ENCODE data around the gene TRH. TPM values are rescaled to one million over a fixed set of nuclear protein-coding genes. Genes with fewer than 3 reads are reported as not detected.
"Not testable (repeated sequence)": the region's sequence is repeated elsewhere in the genome, so short reads cannot be mapped to it uniquely, and the experiment has no call there.

TRH gene
- total RNA-seq, 1 donor from 2014 or later, result not detected

DNA sequence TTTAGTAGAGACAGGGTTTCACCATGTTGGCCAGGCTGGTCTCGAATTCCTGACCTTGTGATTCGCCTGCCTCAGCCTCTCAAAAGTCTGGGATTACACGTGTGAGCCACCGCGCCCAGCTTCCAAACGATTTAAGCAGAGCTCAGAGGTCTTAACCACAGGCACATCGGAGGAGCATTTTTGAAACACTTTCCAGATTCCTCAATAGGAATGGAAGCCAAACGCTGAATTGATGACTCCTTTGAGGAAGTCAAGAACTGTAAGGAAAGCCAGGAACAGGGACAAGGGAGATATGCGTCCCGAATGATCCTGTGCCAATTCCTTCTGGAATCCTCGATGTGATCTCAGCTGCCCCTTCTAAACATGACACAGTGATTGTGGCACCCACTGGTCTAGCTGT lies 40.0 kb downstream of the TRH start:
- Mint-ChIP-seq H3K27me3 (peaks cover 13% of the 10 kb centered on the region), H3K9me3 (no peaks in the 10 kb centered on the region), H3K27ac (no peak overlapping the region), H3K4me1 (no peaks in the 10 kb centered on the region), H3K36me3 (ENCODE audit: low read depth) (no peaks in the 10 kb centered on the region), H3K4me3 (no peak overlapping the region)
- no peak for TF ChIP-seq CTCF (IDR thresholded peaks at IDR 0.05)
- intact Hi-C loops (cut with micrococcal nuclease), result no loop called here
- no peak for DNase-seq
- ChIA-PET CTCF (no interaction called here), POLR2A (no interaction called here)
- ATAC-seq (ENCODE audit: low read depth), result no peak

GRCh38 chr3:130017661-130018060 lies 43.1 kb downstream of the TRH start:
- H3K27ac Mint-ChIP-seq; ATAC-seq (ENCODE audit: low read depth); H3K4me1 Mint-ChIP-seq; POLR2A ChIA-PET; H3K36me3 Mint-ChIP-seq (ENCODE audit: low read depth); DNase-seq; H3K4me3 Mint-ChIP-seq; intact Hi-C loops (cut with micrococcal nuclease); H3K9me3 Mint-ChIP-seq: not testable (repeated sequence)
- peaks cover 16% of the 10 kb centered on the region for H3K27me3 Mint-ChIP-seq
- CTCF ChIA-PET, result interaction anchor here (0.6 kb wide), 1 partner anchor 192 kb away, joined by 3 read pairs; no protein-coding TSS in a partner anchor

DNA sequence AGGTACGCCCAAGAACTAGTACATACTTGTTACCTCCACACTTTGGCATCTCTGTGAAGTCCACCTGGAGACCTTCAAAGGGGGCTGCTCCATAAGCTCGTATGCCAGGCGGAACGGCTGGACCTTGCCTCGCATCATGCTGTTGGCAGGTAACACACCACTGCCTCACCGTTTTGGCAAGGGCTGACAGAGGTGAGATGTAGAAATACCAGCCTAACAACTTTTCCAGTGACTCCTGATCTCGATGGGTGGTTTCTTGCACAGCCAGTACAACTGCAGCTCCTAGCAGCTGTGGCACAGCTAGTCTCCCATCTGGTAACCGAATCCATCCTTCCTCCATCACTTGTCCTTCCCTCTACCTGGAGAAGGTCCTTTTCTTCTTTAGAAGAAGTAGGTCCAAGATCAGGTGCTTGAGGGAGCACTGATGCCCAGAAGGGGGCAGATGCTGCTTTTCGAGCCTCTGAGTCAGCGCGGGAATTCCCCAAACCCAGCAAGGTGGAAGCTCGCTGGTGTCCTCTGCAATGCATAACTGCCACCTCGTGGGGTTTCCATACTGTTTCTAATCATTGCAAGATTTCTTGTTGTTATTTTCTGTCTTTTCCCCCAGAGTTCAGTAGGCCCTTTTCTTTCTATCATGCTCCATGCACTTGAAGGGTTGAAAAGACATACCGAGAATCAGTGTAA lies 51.8 kb downstream of the TRH start:
- ATAC-seq (ENCODE audit: low read depth); POLR2A ChIA-PET; H3K27me3 Mint-ChIP-seq; H3K4me3 Mint-ChIP-seq; H3K36me3 Mint-ChIP-seq (ENCODE audit: low read depth); H3K4me1 Mint-ChIP-seq; H3K27ac Mint-ChIP-seq; DNase-seq; H3K9me3 Mint-ChIP-seq: not testable (repeated sequence)
- CTCF ChIA-PET, result interaction anchor here (1.2 kb wide), 1 partner anchor 71 kb away, joined by 4 read pairs; no protein-coding TSS in a partner anchor
- intact Hi-C loops (cut with micrococcal nuclease), result loop anchor here (1.0 to 2.0 kb wide), 2 partner anchors 69 to 80 kb away; no protein-coding TSS in a partner anchor

DNA sequence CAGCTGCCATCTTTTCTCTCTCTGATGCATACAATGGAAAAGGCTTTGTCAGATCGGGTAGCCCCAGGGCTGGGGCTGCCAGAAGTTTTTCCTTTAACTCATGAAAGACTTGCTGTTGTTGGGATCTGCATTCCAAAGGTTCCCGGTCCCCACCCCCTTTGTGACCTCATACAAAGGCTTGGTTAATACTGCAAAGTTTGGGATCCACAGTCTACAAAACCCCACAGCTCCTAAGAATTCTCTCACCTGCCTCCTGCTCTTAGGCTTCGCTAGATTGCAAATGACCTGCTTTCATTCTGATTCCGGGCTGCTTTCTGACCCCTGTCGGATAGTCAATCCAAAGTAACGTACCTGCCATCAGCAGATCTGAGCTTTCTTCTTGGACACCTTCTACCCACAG lies 52.9 kb downstream of the TRH start:
- H3K4me1 Mint-ChIP-seq; H3K27ac Mint-ChIP-seq; H3K4me3 Mint-ChIP-seq; H3K27me3 Mint-ChIP-seq; H3K9me3 Mint-ChIP-seq; DNase-seq; POLR2A ChIA-PET; H3K36me3 Mint-ChIP-seq (ENCODE audit: low read depth); ATAC-seq (ENCODE audit: low read depth); CTCF ChIA-PET: not testable (repeated sequence)
- intact Hi-C loops (cut with micrococcal nuclease), result loop anchor here (2.0 kb wide), 1 partner anchor 67 kb away; no protein-coding TSS in a partner anchor

Other genes with a start within 250 kb of the TRH start
- gene TMCC1, start 81.0 kb upstream of the TRH start, total RNA-seq, result 25.8 and 25.9 TPM in 2 replicates
- gene ALG1L2, start 107.1 kb downstream of the TRH start, total RNA-seq, result 3.5 and 4.6 TPM in 2 replicates

Measured in activated B cell treated with CpG ODN at 0.5 μM for 24 hours (primary cell).